HG02885 (cell line): ENCODE results near the gene LY6G6F.
A peak's percentile ranks its signal among the peaks of the same experiment; 100 is the strongest.

ENCODE experiments used
- ATAC-seq: cut with Tn5 transposase; IDR thresholded peaks from one replicate; pipeline ENCODE4 v1.9.1; 2021; ENCODE audit warnings: mild to moderate bottlenecking; ENCODE audit not compliant: unreplicated experiment, poor library complexity

Gene LY6G6F, protein sequence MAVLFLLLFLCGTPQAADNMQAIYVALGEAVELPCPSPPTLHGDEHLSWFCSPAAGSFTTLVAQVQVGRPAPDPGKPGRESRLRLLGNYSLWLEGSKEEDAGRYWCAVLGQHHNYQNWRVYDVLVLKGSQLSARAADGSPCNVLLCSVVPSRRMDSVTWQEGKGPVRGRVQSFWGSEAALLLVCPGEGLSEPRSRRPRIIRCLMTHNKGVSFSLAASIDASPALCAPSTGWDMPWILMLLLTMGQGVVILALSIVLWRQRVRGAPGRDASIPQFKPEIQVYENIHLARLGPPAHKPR

DNA sequence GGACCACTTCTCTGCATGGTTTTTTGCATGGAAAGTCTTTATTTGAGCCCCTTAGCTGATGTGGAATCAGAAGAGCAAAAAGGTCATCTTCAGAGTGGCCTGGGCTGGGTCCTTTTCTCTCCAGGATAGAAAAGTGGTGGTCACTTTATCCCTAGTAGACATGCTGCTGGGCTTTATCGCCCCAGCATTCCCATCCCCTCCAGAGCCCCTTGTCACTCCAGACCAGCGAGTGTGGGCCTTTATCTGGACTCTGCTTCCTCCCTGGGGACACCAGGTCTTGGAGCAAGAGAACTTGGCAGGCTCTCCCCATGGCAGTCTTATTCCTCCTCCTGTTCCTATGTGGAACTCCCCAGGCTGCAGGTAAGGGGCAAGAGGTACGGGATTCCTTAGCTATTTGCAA lies at the start of gene LY6G6F:
Gene LY6G6F, plus strand, starts transcription at position 268 of the 400 bp plus-strand sequence. Its CDS starts 41 bp downstream, at position 309.
- ATAC-seq = no peak

GRCh38 chr6:31657406-31658157 lies 49.1 kb upstream of the LY6G6F start:
- no peak for ATAC-seq

DNA sequence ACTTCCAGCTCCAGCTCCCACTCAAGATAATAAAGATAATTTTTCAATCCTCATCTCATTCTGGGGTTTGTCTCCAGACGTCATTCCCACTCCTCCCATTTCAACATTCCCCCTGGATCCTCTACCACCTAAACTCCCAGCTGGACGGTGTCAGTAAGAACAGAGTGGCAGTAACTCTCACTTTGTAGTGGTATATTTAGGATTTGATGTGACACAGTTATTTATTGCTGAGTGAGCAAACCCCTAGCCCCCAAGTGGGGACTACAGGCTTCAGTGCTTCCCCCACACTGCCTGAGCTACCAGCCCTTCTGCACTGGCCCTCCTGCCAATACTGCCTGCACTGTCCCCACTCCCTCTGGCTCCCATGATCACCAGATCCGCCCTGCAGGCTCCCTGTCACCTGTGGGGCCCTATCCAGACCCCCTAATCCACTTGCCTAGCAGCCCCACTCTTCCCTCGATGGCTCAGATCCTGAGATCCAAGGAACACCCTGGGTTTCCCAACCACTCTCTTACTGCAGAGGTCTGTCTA lies 48.4 kb upstream of the LY6G6F start:
- ATAC-seq = no peak

DNA sequence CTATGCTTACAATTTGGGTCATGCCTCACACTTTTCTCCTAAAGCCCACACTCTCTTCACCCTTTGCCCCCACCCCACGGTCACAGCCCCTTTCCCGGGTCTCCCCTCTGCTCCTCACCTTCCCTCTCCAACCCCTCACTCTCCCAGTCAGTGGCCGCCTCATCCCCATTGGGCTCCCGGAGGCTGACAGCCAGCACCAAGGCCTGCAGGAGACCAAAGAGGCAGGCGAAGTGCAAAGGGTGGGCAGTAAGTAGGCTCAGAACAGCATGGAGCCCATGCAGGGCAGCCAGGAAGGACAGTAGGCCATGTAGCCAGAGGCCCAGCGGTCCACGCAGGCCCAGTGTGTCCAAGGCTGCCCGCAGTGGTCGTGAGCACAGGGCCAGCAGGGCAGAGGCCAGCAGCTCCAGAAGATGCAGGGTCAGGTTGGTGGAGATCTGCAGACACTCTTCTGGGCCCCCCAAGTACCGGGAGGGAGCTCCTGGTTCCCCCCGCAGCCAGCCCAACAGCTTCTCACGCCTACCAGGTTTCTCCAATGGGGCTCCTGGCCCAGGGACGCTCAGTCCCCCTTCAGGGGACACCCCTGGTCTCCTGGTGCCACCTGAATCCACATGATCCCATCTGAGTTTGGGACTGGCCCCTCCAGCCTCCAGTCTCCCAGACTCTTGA lies 47.5 kb upstream of the LY6G6F start:
- no peak for ATAC-seq

- peak; percentile 15 for ATAC-seq
Observed at GRCh38 chr6:31659649-31660380, 46.9 kb upstream of the LY6G6F start.

DNA sequence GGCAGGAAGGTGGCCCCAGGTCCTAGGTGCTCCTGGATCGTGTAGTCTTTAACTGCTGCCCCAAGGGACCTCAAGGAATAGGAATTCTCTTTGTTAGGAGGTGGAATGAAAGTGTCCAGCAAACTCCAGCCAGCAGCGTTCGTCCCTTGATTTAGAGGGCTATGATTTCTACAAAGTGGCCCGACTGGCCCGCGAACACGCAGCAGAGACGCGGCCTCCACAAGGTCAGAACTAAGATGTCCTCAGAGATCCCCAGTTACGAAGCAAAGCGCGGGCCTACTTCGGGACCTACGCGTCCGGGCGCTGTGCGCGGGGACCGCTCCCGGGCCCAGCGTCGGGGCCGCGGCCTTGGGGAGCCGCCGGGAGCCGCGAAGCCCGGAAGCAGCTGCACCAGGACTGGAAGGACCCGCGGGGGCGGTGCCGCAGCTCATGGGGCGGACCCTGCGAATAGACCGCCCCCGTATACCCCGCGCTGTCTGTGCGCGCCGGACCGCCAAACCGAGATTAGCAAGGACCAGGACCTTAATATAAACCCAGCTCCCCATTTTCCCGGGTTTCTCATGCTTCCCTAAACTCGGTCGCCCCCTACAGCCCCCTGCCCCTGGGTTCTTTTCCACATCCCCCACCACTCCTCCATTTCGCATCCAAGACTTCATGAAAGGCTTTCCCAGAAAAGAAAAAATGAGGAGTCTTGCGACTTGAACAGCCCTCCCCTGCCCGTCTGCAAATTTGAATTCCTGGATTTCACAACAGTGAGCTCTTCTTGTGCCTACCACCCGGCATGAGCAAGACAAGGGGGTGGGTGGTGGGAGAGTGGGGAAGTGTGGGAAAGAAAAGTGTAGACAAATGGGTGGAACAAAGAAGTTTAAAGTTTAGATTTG lies 46.0 kb upstream of the LY6G6F start, which contains the start of gene C6orf47:
Gene C6orf47, minus strand, starts transcription at position 398 of the 881 bp plus-strand sequence. CDS start 831 bp downstream, outside the sequence.
- peak; percentile 54 for ATAC-seq

DNA sequence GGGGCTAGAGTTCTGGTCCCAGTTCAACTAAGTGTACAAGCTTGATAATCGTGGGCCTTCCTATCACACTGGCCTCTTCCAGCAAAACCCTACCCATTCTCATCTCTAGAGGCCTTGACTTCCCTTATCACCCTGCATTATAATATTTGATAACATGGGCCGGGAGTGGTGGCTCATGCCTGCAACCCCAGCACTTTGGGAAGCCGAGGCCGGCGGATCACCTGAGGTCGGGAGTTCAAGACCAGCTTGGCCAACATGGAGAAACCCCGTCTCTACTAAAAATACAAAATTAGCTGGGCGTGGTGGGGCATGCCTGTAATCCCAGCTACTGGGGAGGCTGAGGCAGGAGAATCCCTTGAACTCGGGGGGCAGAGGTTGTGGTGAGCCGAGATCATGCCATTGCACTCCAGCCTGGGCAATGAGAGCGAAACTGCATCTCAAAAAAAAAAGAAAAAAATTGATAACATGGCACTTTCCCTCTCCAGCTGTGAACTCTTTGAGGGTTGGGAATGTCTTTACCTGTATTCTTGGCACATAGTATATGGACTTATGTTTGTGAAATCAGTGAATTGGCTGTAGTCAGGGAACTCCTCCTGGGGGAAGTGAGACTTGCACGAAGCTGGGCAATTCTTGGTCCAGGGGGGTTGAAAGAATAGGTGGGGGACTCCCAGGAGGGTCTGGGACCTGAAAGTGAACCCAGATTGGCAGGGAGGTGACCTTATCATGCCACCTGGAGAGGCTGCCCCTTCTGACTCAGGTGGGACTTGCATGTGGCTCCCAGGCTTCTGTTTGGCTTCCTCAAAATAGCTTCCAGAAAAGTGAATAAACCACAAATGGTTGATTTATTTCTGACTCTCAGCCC lies 45.2 kb upstream of the LY6G6F start:
- no peak for ATAC-seq

GRCh38 chr6:31662124-31662723 lies 44.4 kb upstream of the LY6G6F start:
- ATAC-seq = no peak

GRCh38 chr6:31663126-31663960 lies 43.3 kb upstream of the LY6G6F start:
- no peak for ATAC-seq

GRCh38 chr6:31663961-31664789 lies 42.5 kb upstream of the LY6G6F start:
- ATAC-seq = no peak

GRCh38 chr6:31664790-31665500 lies 41.7 kb upstream of the LY6G6F start, which contains the start of gene GPANK1:
GPANK1 (minus strand) TSS chr6:31664997; CDS start chr6:31664478, 519 bp downstream.
- ATAC-seq = peak; percentile 34

- peak; percentile 84 for ATAC-seq
Observed at GRCh38 chr6:31665501-31666336, 40.9 kb upstream of the LY6G6F start, which contains the start of gene CSNK2B. CSNK2B (plus strand) TSS chr6:31666080; CDS start chr6:31666832, 752 bp downstream.

GRCh38 chr6:31666337-31666965 lies 40.2 kb upstream of the LY6G6F start:
- ATAC-seq = no peak

DNA sequence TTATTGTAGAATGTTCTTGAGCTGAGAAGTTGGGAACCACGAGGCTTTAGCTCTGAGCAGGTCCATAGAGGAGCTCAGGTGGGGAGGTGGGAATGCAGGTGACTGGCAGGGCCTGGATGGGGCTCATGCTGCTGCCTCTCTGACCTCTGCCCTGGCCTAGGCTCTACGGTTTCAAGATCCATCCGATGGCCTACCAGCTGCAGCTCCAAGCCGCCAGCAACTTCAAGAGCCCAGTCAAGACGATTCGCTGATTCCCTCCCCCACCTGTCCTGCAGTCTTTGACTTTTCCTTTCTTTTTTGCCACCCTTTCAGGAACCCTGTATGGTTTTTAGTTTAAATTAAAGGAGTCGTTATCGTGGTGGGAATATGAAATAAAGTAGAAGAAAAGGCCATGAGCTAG lies 37.0 kb upstream of the LY6G6F start, which contains the start of gene LY6G5B:
Gene LY6G5B, plus strand, starts transcription at position 301 of the 400 bp plus-strand sequence. CDS start 975 bp downstream, outside the sequence.
- no peak for ATAC-seq
